A673 (cell line): ENCODE measurements around the gene RXRA. TPM values are rescaled to one million over a fixed set of nuclear protein-coding genes. Genes with fewer than 3 reads are reported as not detected.

Source experiments
- BruUV-seq: library from RNA; stranded (reverse); fragments of 400-500 nt; replicated peaks from 2 replicates; lab custom pipeline; 2021; lab: Mats Ljungman, UMichigan
- CTCF ChIA-PET: fragments of 300-600 bp; sonication (Branson Sonifier 250); formaldehyde crosslinking; loops from one replicate; lab custom pipeline; 2022; ENCODE audit warnings: antibody characterized with exemption; lab: Charles Lee
- POLR2A ChIA-PET: fragments of 300-600 bp; sonication (Branson Sonifier 250); formaldehyde crosslinking; loops from one replicate; lab custom pipeline; 2022; ENCODE audit warnings: antibody characterized with exemption; ENCODE audit not compliant: low non-redundant PET; lab: Charles Lee
- DNase-seq: peaks from one replicate; pipeline ENCODE4 v3.0.0-alpha.2; 2015; ENCODE audit warnings: low spot score
- H3K27ac ChIP-seq: fragments of 200-600 bp; sonication (generic); 2 replicates; pipeline ENCODE4 v1.5.1; 2016; ENCODE audit warnings: mixed run types, low read depth, mild to moderate bottlenecking, mixed read lengths, antibody characterized with exemption, low read length; ENCODE audit not compliant: poor library complexity, severe bottlenecking
- H3K27me3 ChIP-seq: fragments of 200-600 bp; sonication (generic); replicated peaks from 2 replicates; pipeline ENCODE4 v1.6.1; 2017; ENCODE audit warnings: mixed run types, low read depth, mild to moderate bottlenecking, mixed read lengths, antibody characterized with exemption, low read length; ENCODE audit not compliant: insufficient read depth, poor library complexity
- H3K36me3 ChIP-seq: fragments of 200-600 bp; sonication (generic); 2 replicates; pipeline ENCODE4 v1.6.1; 2016; ENCODE audit warnings: mixed run types, mild to moderate bottlenecking, mixed read lengths, antibody characterized with exemption, low read length; ENCODE audit not compliant: insufficient read depth, poor library complexity, severe bottlenecking
- H3K4me1 ChIP-seq: fragments of 200-600 bp; sonication (generic); 2 replicates; pipeline ENCODE4 v1.6.1; 2017; ENCODE audit warnings: mixed run types, mild to moderate bottlenecking, mixed read lengths, antibody characterized with exemption, low read length; ENCODE audit not compliant: insufficient read depth, poor library complexity, severe bottlenecking
- H3K4me3 ChIP-seq: fragments of 200-600 bp; sonication (generic); 2 replicates; pipeline ENCODE4 v1.5.1; 2016; ENCODE audit warnings: low read depth, mixed run types, mild to moderate bottlenecking, mixed read lengths, low read length; ENCODE audit not compliant: poor library complexity, severe bottlenecking
- H3K9me3 ChIP-seq: fragments of 200-600 bp; sonication (generic); 2 replicates; pipeline ENCODE4 v1.6.1; 2016; ENCODE audit warnings: mixed run types, low read depth, mild to moderate bottlenecking, mixed read lengths, antibody characterized with exemption, low read length; ENCODE audit not compliant: poor library complexity, severe bottlenecking
- CTCF ChIP-seq: fragments of 300-800, 200-600 bp; sonication (generic); conservative IDR thresholded peaks from 2 replicates; pipeline ENCODE4 v1.5.1; 2017; ENCODE audit warnings: low read depth, mild to moderate bottlenecking, antibody characterized with exemption, low read length, moderate library complexity, mixed read lengths
- EZH2 ChIP-seq: fragments of 200-600 bp; sonication (generic); IDR thresholded peaks from 2 replicates; pipeline ENCODE4 v1.6.1; 2017; ENCODE audit warnings: borderline replicate concordance, low read depth, mild to moderate bottlenecking, mixed read lengths, antibody characterized with exemption, low read length; ENCODE audit not compliant: poor library complexity, severe bottlenecking
- intact Hi-C: fragments of 100-400 bp; cut with micrococcal nuclease; formaldehyde crosslinking; loops from one replicate; pipeline ENCODE4 v1.10.0; 2022; ENCODE audit not compliant: unreplicated experiment
- total RNA-seq: library from RNA; stranded (reverse); gene quantifications from 2 replicates; pipeline ENCODE4 v1.2.3, GENCODE V29; 2021

Gene RXRA
- total RNA-seq, 1 experiment from 2014 or later, result 54.1 TPM

- no peak for TF ChIP-seq EZH2
- no peak for TF ChIP-seq CTCF
- intact Hi-C loops, result no loop called here
- no peak for DNase-seq
- no TSS peak for BruUV-seq
- ChIA-PET POLR2A (no interaction called here), CTCF (no interaction called here)
- Histone ChIP-seq H3K4me3 (no peak overlapping the region), H3K27me3 (no peaks in the 10 kb centered on the region), H3K27ac (peak overlapping the region; percentile 75), H3K9me3 (no peaks in the 10 kb centered on the region), H3K36me3 (no peaks in the 10 kb centered on the region), H3K4me1 (peaks cover 59% of the 10 kb centered on the region)
Observed at GRCh38 chr9:134374301-134375010, 48.2 kb downstream of the RXRA start.

GRCh38 chr9:134375011-134375390, 48.7 kb downstream of the RXRA start:
- H3K27ac ChIP-seq, result peak overlapping the region; percentile 75
- CTCF ChIA-PET, result no interaction called here

GRCh38 chr9:134375430-134376385, 49.5 kb downstream of the RXRA start:
- H3K27me3 ChIP-seq, result no peaks in the 10 kb centered on the region
- DNase-seq, result peak; percentile 24
- intact Hi-C loops, result no loop called here
- no peaks in the 10 kb centered on the region for H3K9me3 ChIP-seq
- TF ChIP-seq EZH2 (no peak), CTCF (no peak)
- ChIA-PET CTCF (no interaction called here), POLR2A (no interaction called here)
- no peak overlapping the region for H3K4me3 ChIP-seq
- no TSS peak for BruUV-seq
- peaks cover 63% of the 10 kb centered on the region for H3K4me1 ChIP-seq
- H3K27ac ChIP-seq, result peak overlapping the region; percentile 75
- H3K36me3 ChIP-seq, result no peaks in the 10 kb centered on the region

More at GRCh38 chr9:134375011-134375390, 48.7 kb downstream of the RXRA start:
- no TSS peak for BruUV-seq
- TF ChIP-seq CTCF (no peak), EZH2 (no peak)
- Histone ChIP-seq H3K4me1 (peaks cover 60% of the 10 kb centered on the region), H3K36me3 (no peaks in the 10 kb centered on the region), H3K27me3 (no peaks in the 10 kb centered on the region), H3K4me3 (no peak overlapping the region), H3K9me3 (no peaks in the 10 kb centered on the region)
- DNase-seq, result no peak
- intact Hi-C loops, result no loop called here
- POLR2A ChIA-PET, result no interaction called here
